IMR-90 (cell line): ENCODE data around the gene CSNK1D. TPM values are rescaled to one million over a fixed set of nuclear protein-coding genes. Genes with fewer than 3 reads are reported as not detected.
A peak's percentile ranks its signal among the peaks of the same experiment; 100 is the strongest.

Experiments used
- ATAC-seq: fragments of 200-7000 bp; cut with Tn5 transposase; 2 replicates; pipeline ENCODE4 v1.9.1; 2020; ENCODE audit warnings: low read depth, mild to moderate bottlenecking, moderate library complexity
- BruUV-seq: library from RNA; stranded (reverse); fragments of 400-500 nt; replicated peaks from 2 replicates; lab custom pipeline; 2021; lab: Mats Ljungman, UMichigan
- CTCF ChIA-PET: fragments of 300-600 bp; formaldehyde crosslinking; extraction: SDS; loops from one replicate; lab custom pipeline; 2021; ENCODE audit warnings: antibody characterized with exemption; lab: Yijun Ruan, JAX
- POLR2A ChIA-PET: fragments of 300-600 bp; sonication (Branson Sonifier 250); formaldehyde crosslinking; loops from one replicate; lab custom pipeline; 2022; ENCODE audit warnings: antibody characterized with exemption; ENCODE audit not compliant: unreplicated experiment; lab: Charles Lee
- DNase-seq: peaks from one replicate; pipeline ENCODE4 v3.0.0; 2013
- H2AFZ ChIP-seq: replicated peaks from 2 replicates; pipeline ENCODE3; 2013; ENCODE audit warnings: low read length, mild to moderate bottlenecking; ENCODE audit not compliant: poor library complexity
- H2AK5ac ChIP-seq: 2 replicates; pipeline ENCODE4 v1.6.1; 2013; ENCODE audit warnings: low read depth, low read length, inconsistent platforms
- H2AK9ac ChIP-seq: replicated peaks from 2 replicates; pipeline ENCODE3; 2013; ENCODE audit warnings: mild to moderate bottlenecking, low read depth, low read length, moderate library complexity; ENCODE audit not compliant: poor library complexity
- H2BK120ac ChIP-seq: 2 replicates; pipeline ENCODE4 v1.6.1; 2013; ENCODE audit warnings: low read depth, low read length, inconsistent platforms
- H2BK15ac ChIP-seq: 3 replicates; pipeline ENCODE4 v1.6.1; 2013; ENCODE audit warnings: low read depth, low read length, inconsistent platforms
- H2BK20ac ChIP-seq: 2 replicates; pipeline ENCODE4 v1.6.1; 2013; ENCODE audit warnings: low read depth, mild to moderate bottlenecking, inconsistent platforms, low read length, moderate library complexity
- H2BK5ac ChIP-seq: 2 replicates; pipeline ENCODE4 v1.6.1; 2013; ENCODE audit warnings: mild to moderate bottlenecking, low read depth, low read length, inconsistent platforms; ENCODE audit not compliant: poor library complexity, severe bottlenecking
- H3K14ac ChIP-seq: replicated peaks from 2 replicates; pipeline ENCODE4 v1.6.1; 2013; ENCODE audit warnings: low read depth, low read length, inconsistent platforms
- H3K18ac ChIP-seq: 2 replicates; pipeline ENCODE4 v1.6.1; 2013; ENCODE audit warnings: low read depth, low read length, control low read depth
- H3K23ac ChIP-seq: 2 replicates; pipeline ENCODE4 v1.6.1; 2013; ENCODE audit warnings: low read depth, low read length, inconsistent platforms
- H3K27ac ChIP-seq: 2 replicates; pipeline ENCODE4 v1.5.1; 2013; ENCODE audit warnings: mild to moderate bottlenecking, control low read depth, low read length; ENCODE audit not compliant: insufficient read depth
- H3K27me3 ChIP-seq: 2 replicates; pipeline ENCODE4 v1.6.1; 2013; ENCODE audit warnings: low read length; ENCODE audit not compliant: control insufficient read depth, insufficient read depth
- H3K36me3 ChIP-seq: 2 replicates; pipeline ENCODE4 v1.6.1; 2013; ENCODE audit warnings: low read length, mixed read lengths; ENCODE audit not compliant: control insufficient read depth, insufficient read depth
- H3K4ac ChIP-seq: 2 replicates; pipeline ENCODE4 v1.6.1; 2013; ENCODE audit warnings: low read depth, low read length, inconsistent platforms
- H3K4me1 ChIP-seq: 2 replicates; pipeline ENCODE4 v1.6.1; 2013; ENCODE audit warnings: low read length, mixed read lengths; ENCODE audit not compliant: control insufficient read depth, insufficient read depth
- H3K4me2 ChIP-seq: 2 replicates; pipeline ENCODE4 v1.6.1; 2013; ENCODE audit warnings: low read depth, mild to moderate bottlenecking, control low read depth, low read length, moderate library complexity
- H3K4me3 ChIP-seq: 2 replicates; pipeline ENCODE4 v1.5.1; 2013; ENCODE audit warnings: low read depth, mild to moderate bottlenecking, control low read depth, low read length, moderate library complexity; ENCODE audit not compliant: insufficient read depth
- H3K56ac ChIP-seq: 2 replicates; pipeline ENCODE4 v1.6.1; 2013; ENCODE audit warnings: low read length, inconsistent platforms; ENCODE audit not compliant: insufficient read depth; ENCODE audit errors: extremely low read depth
- H3K79me1 ChIP-seq, 2 experiments: 2 replicates each; pipeline ENCODE4 v1.6.1; 2013; ENCODE audit warnings: low read length in 2 of 2, inconsistent platforms in 1 of 2, low read depth in 1 of 2
- H3K9ac ChIP-seq: 2 replicates; pipeline ENCODE4 v1.6.1; 2013; ENCODE audit warnings: low read depth, low read length, control low read depth
- H3K9me1 ChIP-seq: 2 replicates; pipeline ENCODE4 v1.6.1; 2013; ENCODE audit warnings: low read length, inconsistent platforms; ENCODE audit not compliant: insufficient read depth
- H3K9me3 ChIP-seq: 2 replicates; pipeline ENCODE4 v1.6.1; 2013; ENCODE audit warnings: low read length; ENCODE audit not compliant: control insufficient read depth, insufficient read depth
- H4K20me1 ChIP-seq: 2 replicates; pipeline ENCODE4 v1.6.1; 2013; ENCODE audit warnings: low read length, inconsistent platforms; ENCODE audit not compliant: insufficient read depth
- H4K5ac ChIP-seq: 2 replicates; pipeline ENCODE4 v1.6.1; 2013; ENCODE audit warnings: mild to moderate bottlenecking, low read depth, low read length, control low read depth
- H4K8ac ChIP-seq, 2 experiments: 2 replicates each; pipeline ENCODE4 v1.6.1; 2013; ENCODE audit warnings: low read depth in 2 of 2, low read length in 2 of 2, control low read depth in 1 of 2, inconsistent platforms in 1 of 2
- H4K91ac ChIP-seq: 2 replicates; pipeline ENCODE4 v1.6.1; 2013; ENCODE audit warnings: low read depth, low read length, inconsistent platforms; ENCODE audit not compliant: insufficient read depth
- CEBPB ChIP-seq: IDR thresholded peaks from 2 replicates; pipeline ENCODE4 v1.6.1; 2012; ENCODE audit warnings: low read depth, low read length, improper control_type of control experiment
- CHD1 ChIP-seq: IDR thresholded peaks from 2 replicates; pipeline ENCODE4 v1.6.1; 2012; ENCODE audit warnings: low read depth, low read length, improper control_type of control experiment
- MAZ ChIP-seq: IDR thresholded peaks from 2 replicates; pipeline ENCODE4 v1.6.1; 2012; ENCODE audit warnings: low read depth, mild to moderate bottlenecking, low read length, improper control_type of control experiment, moderate library complexity, borderline replicate concordance
- POLR2A ChIP-seq: IDR thresholded peaks from 2 replicates; pipeline ENCODE4 v1.6.1; 2012; ENCODE audit warnings: mild to moderate bottlenecking, low read depth, low read length
- RAD21 ChIP-seq: IDR thresholded peaks from 2 replicates; pipeline ENCODE4 v1.6.1; 2012; ENCODE audit warnings: low read length, improper control_type of control experiment
- RCOR1 ChIP-seq: IDR thresholded peaks from 2 replicates; pipeline ENCODE4 v1.6.1; 2012; ENCODE audit warnings: mild to moderate bottlenecking, low read length, improper control_type of control experiment; ENCODE audit not compliant: insufficient replicate concordance
- SMC3 ChIP-seq: fragments of 150-350 bp; IDR thresholded peaks from 2 replicates; pipeline ENCODE4 v1.6.1; 2016; ENCODE audit warnings: low read depth, mild to moderate bottlenecking, antibody characterized with exemption, low read length, moderate library complexity
- WGBS, 2 experiments: methylation state at CpG; one replicate each; pipeline versions ENCODE4 v1.1.5 to v1.1.7; 2013; ENCODE audit warnings: missing lambda C conversion rate in 2 of 2; ENCODE audit not compliant: insufficient read length in 1 of 2; ENCODE audit errors: extremely low coverage in 2 of 2; 5-methylcytosine and 5-hydroxymethylcytosine counted together
- dilution Hi-C: fragments of 300-500 bp; cut with HindIII; formaldehyde crosslinking; loops from one replicate; pipeline ENCODE4 v1.14.3; 2018; ENCODE audit warnings: low sequenced_read_pairs; ENCODE audit not compliant: unreplicated experiment
- in situ Hi-C: fragments of 300-500 bp; cut with MboI; formaldehyde crosslinking; loops from 3 replicates; pipeline ENCODE4 v1.14.3; 2019; ENCODE audit warnings: low sequenced_read_pairs, inconsistent platforms, mixed read lengths
- intact Hi-C: fragments of 100-400 bp; cut with micrococcal nuclease; formaldehyde crosslinking; loops from 2 replicates; pipeline ENCODE4 v1.10.0; 2022
- polyA plus RNA-seq, 3 experiments: library from polyadenylated mRNA; depleted of rRNA; stranded (reverse); fragments of >200 nt; gene quantifications; 2 replicates each; pipeline ENCODE4 v1.2.3, GENCODE V29; 2012; ENCODE audit warnings: low replicate concordance in 1 of 3
- total RNA-seq: library from RNA; depleted of rRNA; stranded (reverse); fragments of >200 nt; gene quantifications from 2 replicates; pipeline ENCODE4 v1.2.3, GENCODE V29; 2012
- TF ChIP-seq, protein P1 (sequence below): conservative IDR thresholded peaks from 2 replicates; pipeline ENCODE4 v1.5.1; 2012; ENCODE audit warnings: mild to moderate bottlenecking, low read depth, low read length, improper control_type of control experiment

CSNK1D gene
- total and polyA plus RNA-seq, 2 of the 4 experiments (the other 2 are of a cell fraction): 47.1 to 186 TPM

DNA sequence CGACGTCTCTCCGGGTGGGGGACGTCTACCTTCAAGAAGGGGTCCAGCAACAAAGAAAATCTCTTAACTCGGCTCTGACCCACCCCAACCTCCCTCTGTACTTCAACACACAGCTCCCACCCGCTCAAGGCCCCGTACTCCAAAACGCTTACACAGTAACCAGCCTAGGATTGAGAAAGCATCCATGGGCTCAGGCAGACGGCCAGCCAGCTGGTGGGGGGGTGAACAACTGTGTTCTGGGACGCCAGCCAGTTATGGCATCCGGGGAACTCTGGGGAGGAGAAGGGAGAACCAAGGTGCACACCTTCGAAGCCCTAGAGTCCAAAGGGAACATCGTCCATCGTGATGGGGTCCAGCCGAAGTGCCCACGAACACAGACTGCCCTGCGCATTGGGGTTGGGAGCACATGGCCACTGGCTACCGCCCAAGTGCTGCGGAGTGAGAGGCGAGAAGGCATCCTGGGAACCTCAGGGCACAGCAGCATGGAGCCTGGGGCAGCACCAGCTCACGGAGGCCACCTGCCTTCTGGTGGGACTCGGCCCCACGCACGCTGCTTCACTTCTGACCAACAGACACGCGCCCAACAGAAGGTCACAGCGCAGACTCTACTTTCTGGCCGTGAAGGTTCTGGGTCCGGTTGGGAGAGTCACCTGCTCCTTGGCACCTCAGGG, 30.4 kb downstream of the CSNK1D start:
- peak; percentile 67; the same call in 1 of the 2 replicates for TF ChIP-seq MAZ
- TF ChIP-seq RCOR1: no peak
- TF ChIP-seq, protein P1, sequence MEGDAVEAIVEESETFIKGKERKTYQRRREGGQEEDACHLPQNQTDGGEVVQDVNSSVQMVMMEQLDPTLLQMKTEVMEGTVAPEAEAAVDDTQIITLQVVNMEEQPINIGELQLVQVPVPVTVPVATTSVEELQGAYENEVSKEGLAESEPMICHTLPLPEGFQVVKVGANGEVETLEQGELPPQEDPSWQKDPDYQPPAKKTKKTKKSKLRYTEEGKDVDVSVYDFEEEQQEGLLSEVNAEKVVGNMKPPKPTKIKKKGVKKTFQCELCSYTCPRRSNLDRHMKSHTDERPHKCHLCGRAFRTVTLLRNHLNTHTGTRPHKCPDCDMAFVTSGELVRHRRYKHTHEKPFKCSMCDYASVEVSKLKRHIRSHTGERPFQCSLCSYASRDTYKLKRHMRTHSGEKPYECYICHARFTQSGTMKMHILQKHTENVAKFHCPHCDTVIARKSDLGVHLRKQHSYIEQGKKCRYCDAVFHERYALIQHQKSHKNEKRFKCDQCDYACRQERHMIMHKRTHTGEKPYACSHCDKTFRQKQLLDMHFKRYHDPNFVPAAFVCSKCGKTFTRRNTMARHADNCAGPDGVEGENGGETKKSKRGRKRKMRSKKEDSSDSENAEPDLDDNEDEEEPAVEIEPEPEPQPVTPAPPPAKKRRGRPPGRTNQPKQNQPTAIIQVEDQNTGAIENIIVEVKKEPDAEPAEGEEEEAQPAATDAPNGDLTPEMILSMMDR: no peak
- peak; percentile 11; the same call in 1 of the 2 replicates for TF ChIP-seq RAD21
- peak; percentile 63 for TF ChIP-seq CEBPB
- TF ChIP-seq CHD1: no peak
- peak; percentile 58; the same call in 1 of the 2 replicates for TF ChIP-seq POLR2A
- TF ChIP-seq SMC3: no peak
- H4K91ac ChIP-seq: no peak overlapping the region
- CTCF ChIA-PET: interaction anchor here (0.7 kb wide), 1 partner anchor 102 kb away, joined by 3 read pairs; no protein-coding TSS in a partner anchor
- H3K27me3 ChIP-seq: no peaks in the 10 kb centered on the region
- BruUV-seq: no TSS peak
- H2AFZ ChIP-seq: peak overlapping the region; percentile 54
- POLR2A ChIA-PET: interaction anchor here (0.9 kb wide), 1 partner anchor 84 kb away, joined by 4 read pairs; no protein-coding TSS in a partner anchor
- H3K27ac ChIP-seq: peak overlapping the region; percentile 4; the same call in 1 of the 2 replicates
- H3K79me1 ChIP-seq: peaks cover 15 to 89% of the 10 kb centered on the region in 2 experiments; a peak in 3 of 4 replicates
- H3K9ac ChIP-seq: no peak overlapping the region
- peak; percentile 8 for ATAC-seq
- peak; percentile 83 for DNase-seq
- H3K9me1 ChIP-seq: peaks cover 5% of the 10 kb centered on the region; the same call in 1 of the 2 replicates
- H2BK20ac ChIP-seq: no peak overlapping the region
- no peak overlapping the region for H3K56ac ChIP-seq
- H4K8ac ChIP-seq: no peak overlapping the region
- WGBS, 2 experiments: 67% methylated on average over 19 of the region's 29 CpGs; no CpG with 5 or more reads in 1 of the 2 experiments
- no peak overlapping the region; the same call in 1 of the 2 replicates for H3K4me2 ChIP-seq
- in situ Hi-C loops: no loop called here
- H2AK9ac ChIP-seq: peak overlapping the region; percentile 70
- H3K14ac ChIP-seq: no peak overlapping the region
- H4K5ac ChIP-seq: no peak overlapping the region
- H2AK5ac ChIP-seq: peak overlapping the region; percentile 31; the same call in 1 of the 2 replicates
- peaks cover 76% of the 10 kb centered on the region for H3K36me3 ChIP-seq
- H4K20me1 ChIP-seq: peaks cover 100% of the 10 kb centered on the region
- intact Hi-C loops: loop anchor here (5.0 kb wide), 3 partner anchors 36 to 169 kb away; no protein-coding TSS in a partner anchor
- H2BK15ac ChIP-seq: no peak overlapping the region
- no peak overlapping the region for H3K4me3 ChIP-seq
- no peak overlapping the region for H3K18ac ChIP-seq
- H2BK120ac ChIP-seq: no peak overlapping the region
- H3K4me1 ChIP-seq: peaks cover 39% of the 10 kb centered on the region
- no peaks in the 10 kb centered on the region for H3K9me3 ChIP-seq
- H3K4ac ChIP-seq: no peak overlapping the region
- H3K23ac ChIP-seq: no peak overlapping the region
- no peak overlapping the region for H2BK5ac ChIP-seq
- dilution Hi-C loops: no loop called here
